Osteoblast (primary cell): ENCODE measurements around the gene IGLL5. TPM values are rescaled to one million over a fixed set of nuclear protein-coding genes. Genes with fewer than 3 reads are reported as not detected.

Experiments
- DNase-seq: peaks from one replicate; pipeline ENCODE4 v3.0.0; 2011; ENCODE audit warnings: low spot score, mixed read lengths; ENCODE audit not compliant: insufficient read length; ENCODE audit errors: missing footprints
- H2AFZ ChIP-seq: 2 replicates; pipeline ENCODE4 v1.6.0; 2011; ENCODE audit warnings: mild to moderate bottlenecking, low read length
- H3K27ac ChIP-seq: 2 replicates; pipeline ENCODE4 v1.5.1; 2011; ENCODE audit warnings: mild to moderate bottlenecking, low read depth, low read length, moderate library complexity
- H3K27me3 ChIP-seq: 2 replicates; pipeline ENCODE4 v1.6.0; 2012; ENCODE audit warnings: mild to moderate bottlenecking, control low read depth, inconsistent platforms, low read length, moderate library complexity; ENCODE audit not compliant: insufficient read depth
- H3K36me3 ChIP-seq: 2 replicates; pipeline ENCODE4 v1.5.1; 2011; ENCODE audit warnings: mild to moderate bottlenecking, low read length, control low read depth, moderate library complexity; ENCODE audit not compliant: insufficient read depth
- H3K4me1 ChIP-seq: 2 replicates; pipeline ENCODE4 v1.5.1; 2011; ENCODE audit warnings: mild to moderate bottlenecking, low read length, control low read depth, moderate library complexity; ENCODE audit not compliant: insufficient read depth
- H3K4me2 ChIP-seq: 2 replicates; pipeline ENCODE4 v1.6.0; 2011; ENCODE audit warnings: mild to moderate bottlenecking, low read length; ENCODE audit not compliant: insufficient read depth
- H3K4me3 ChIP-seq: fragments of 200-600 bp; sonication (generic); 3 replicates; pipeline ENCODE4 v1.5.1; 2012; ENCODE audit warnings: mild to moderate bottlenecking, low read length, inconsistent platforms; ENCODE audit not compliant: insufficient read depth
- H3K79me2 ChIP-seq: 2 replicates; pipeline ENCODE4 v1.6.0; 2012; ENCODE audit warnings: mild to moderate bottlenecking, low read length, control low read depth, inconsistent platforms; ENCODE audit not compliant: insufficient read depth
- H3K9me3 ChIP-seq: 2 replicates; pipeline ENCODE4 v1.5.1; 2011; ENCODE audit warnings: low read depth, low read length, control low read depth
- H4K20me1 ChIP-seq: 2 replicates; pipeline ENCODE4 v1.6.0; 2012; ENCODE audit warnings: mild to moderate bottlenecking, low read length, control low read depth; ENCODE audit not compliant: insufficient read depth
- total RNA-seq: library from RNA; depleted of rRNA; stranded (reverse); fragments of >200 nt; gene quantifications from 2 replicates; pipeline ENCODE4 v1.2.3, GENCODE V29; 2012
- TF ChIP-seq, protein P1 (sequence below): IDR thresholded peaks from 2 replicates; pipeline ENCODE4 v1.5.1; 2011; ENCODE audit warnings: mild to moderate bottlenecking, low read depth, low read length, moderate library complexity; ENCODE audit errors: extremely low read depth

The IGLL5 gene
- total RNA-seq, 1 donor, result not detected

DNA sequence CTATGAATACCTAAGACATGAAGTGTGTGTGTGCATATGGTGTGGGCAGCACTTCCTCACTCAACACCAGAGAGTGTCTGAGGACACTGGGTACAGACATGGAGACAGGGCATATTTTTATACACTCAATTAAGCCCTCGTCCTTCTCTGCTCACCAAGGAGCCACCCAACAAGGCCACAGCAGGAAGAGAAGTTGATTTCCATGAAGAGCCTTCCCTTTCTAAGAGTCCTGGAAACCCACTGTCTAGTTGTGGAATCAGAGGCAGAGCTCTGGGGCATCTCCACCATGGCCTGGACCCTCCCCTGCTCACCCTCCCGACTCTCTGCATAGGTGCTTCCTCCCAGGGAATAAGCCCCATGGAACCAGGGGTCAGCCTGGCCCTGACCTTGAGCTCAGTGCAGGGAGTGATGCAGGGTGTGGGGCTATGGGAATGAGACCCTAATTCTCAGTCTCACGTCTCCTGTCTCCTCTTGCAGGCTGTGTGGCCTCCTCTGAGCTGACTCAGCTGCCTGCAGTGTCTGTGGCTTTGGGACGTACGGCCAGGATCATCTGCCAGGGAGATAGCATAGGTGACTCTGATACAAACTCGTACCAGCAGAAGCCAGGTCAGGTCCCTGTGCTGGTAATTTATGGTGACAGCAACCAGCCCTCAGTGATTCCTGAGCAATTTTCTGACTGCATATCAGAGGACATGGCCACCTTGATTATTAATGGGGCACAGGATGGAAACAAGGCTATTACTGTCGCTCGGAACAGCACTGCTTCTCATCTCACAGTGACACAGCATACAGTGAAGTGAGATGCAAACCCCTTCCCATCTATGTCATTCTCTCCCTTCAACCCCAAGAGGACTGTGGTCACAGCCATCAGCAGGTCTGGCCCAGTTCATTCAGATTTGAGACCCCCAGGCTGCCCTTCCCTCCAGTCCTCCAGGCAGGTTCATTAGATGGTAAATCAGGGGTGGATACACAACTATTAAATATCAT lies 14.6 kb upstream of the IGLL5 start:
- Histone ChIP-seq H3K36me3 (no peaks in the 10 kb centered on the region), H3K27ac (no peak overlapping the region), H3K27me3 (no peaks in the 10 kb centered on the region)

DNA sequence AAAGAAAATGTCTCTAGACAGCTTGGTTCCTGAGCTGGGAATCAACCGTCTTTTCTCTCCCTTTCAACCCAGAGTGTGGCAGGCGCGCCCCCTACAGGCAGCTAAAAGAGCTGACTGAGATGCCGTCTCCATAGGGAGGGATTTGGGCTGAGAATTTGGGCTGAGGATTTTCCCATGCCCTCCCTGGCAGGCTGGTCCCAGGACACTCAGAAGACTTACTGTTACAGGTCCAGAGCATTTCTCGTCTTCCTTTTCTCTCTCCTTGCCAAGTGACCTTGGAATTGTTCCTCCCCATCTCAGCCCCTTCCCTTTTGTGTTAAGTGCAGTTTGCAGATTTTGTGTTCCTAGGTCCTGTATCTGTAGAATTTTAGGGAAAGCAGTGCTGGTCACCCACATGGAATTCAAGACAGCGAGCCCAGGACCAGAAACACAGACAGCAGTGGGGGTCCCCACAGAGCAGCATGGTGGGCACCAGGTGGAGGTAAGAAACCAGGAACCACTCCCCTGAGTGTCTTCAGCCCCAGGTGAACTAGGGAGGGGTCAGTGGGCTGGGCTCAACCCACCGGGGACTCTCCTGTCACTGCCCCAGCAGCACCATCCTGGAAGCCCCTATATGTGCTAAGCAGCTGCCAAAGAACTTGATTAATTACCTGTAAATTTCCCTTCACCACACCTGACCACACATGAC lies 9.9 kb upstream of the IGLL5 start:
- Histone ChIP-seq H4K20me1 (no peaks in the 10 kb centered on the region), H3K36me3 (no peaks in the 10 kb centered on the region), H3K4me3 (no peak overlapping the region), H3K9me3 (no peaks in the 10 kb centered on the region), H3K27ac (no peak overlapping the region), H3K79me2 (no peaks in the 10 kb centered on the region), H3K4me2 (no peak overlapping the region), H3K27me3 (no peaks in the 10 kb centered on the region), H3K4me1 (no peaks in the 10 kb centered on the region), H2AFZ (no peak overlapping the region)
- DNase-seq, result peak; percentile 92
- TF ChIP-seq, protein P1, sequence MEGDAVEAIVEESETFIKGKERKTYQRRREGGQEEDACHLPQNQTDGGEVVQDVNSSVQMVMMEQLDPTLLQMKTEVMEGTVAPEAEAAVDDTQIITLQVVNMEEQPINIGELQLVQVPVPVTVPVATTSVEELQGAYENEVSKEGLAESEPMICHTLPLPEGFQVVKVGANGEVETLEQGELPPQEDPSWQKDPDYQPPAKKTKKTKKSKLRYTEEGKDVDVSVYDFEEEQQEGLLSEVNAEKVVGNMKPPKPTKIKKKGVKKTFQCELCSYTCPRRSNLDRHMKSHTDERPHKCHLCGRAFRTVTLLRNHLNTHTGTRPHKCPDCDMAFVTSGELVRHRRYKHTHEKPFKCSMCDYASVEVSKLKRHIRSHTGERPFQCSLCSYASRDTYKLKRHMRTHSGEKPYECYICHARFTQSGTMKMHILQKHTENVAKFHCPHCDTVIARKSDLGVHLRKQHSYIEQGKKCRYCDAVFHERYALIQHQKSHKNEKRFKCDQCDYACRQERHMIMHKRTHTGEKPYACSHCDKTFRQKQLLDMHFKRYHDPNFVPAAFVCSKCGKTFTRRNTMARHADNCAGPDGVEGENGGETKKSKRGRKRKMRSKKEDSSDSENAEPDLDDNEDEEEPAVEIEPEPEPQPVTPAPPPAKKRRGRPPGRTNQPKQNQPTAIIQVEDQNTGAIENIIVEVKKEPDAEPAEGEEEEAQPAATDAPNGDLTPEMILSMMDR, result peak; percentile 81

More for the DNA sequence above, 14.6 kb upstream of the IGLL5 start:
- no peak overlapping the region for H3K4me3 ChIP-seq
- H3K79me2 ChIP-seq, result no peaks in the 10 kb centered on the region
- TF ChIP-seq, protein P1, result no peak
- no peaks in the 10 kb centered on the region for H3K9me3 ChIP-seq
- H3K4me2 ChIP-seq, result no peak overlapping the region
- DNase-seq, result peak; percentile 6
- no peaks in the 10 kb centered on the region for H3K4me1 ChIP-seq
- no peak overlapping the region for H2AFZ ChIP-seq
- H4K20me1 ChIP-seq, result no peaks in the 10 kb centered on the region

DNA sequence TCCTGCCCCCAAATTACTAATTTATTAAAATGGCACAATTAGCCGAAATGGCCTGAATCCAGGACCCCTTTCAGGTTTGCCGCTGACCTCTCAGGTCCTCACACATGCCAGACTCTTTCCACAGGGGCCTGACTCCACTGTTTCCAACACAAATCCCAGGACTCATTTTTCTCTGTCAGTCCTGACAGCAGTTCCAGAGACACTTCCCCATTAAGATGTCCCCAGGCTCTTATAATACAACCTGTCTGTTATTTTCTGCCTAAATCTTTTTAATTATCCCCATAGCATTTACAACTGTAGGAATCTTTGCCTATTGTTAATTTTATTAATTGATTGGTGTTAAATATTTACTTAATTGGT lies 9.4 kb upstream of the IGLL5 start:
- Histone ChIP-seq H3K4me3 (no peak overlapping the region), H4K20me1 (no peaks in the 10 kb centered on the region), H3K27ac (no peak overlapping the region), H3K36me3 (no peaks in the 10 kb centered on the region), H2AFZ (no peak overlapping the region), H3K27me3 (no peaks in the 10 kb centered on the region), H3K79me2 (no peaks in the 10 kb centered on the region), H3K4me1 (no peaks in the 10 kb centered on the region), H3K4me2 (no peak overlapping the region), H3K9me3 (no peaks in the 10 kb centered on the region)
- DNase-seq, result peak; percentile 15
- TF ChIP-seq, protein P1, result no peak
